ENCODE data around the gene FGGY. TPM values are rescaled to one million over a fixed set of nuclear protein-coding genes. Genes with fewer than 3 reads are reported as not detected.
A peak's percentile ranks its signal among the peaks of the same experiment; 100 is the strongest.
"Not testable (repeated sequence)": the region's sequence is repeated elsewhere in the genome, so short reads cannot be mapped to it uniquely, and the experiment has no call there.

Gene FGGY
- total and polyA plus RNA-seq, 7 experiments from 2014 or later, result 2.5 to 15.2 (median 11.2) TPM

- H3K27ac ChIP-seq (ENCODE audit: low read depth, low read length); H3K4me1 Mint-ChIP-seq; H3K9me3 ChIP-seq (ENCODE audit: control insufficient read depth in 2 of 3, low read length in 3 of 3); DNase-seq; H3K27me3 ChIP-seq (ENCODE audit: control insufficient read depth in 2 of 2, insufficient read depth in 2 of 2, low read length in 2 of 2); H3K4me3 ChIP-seq (ENCODE audit: low read length); H3K4me3 Mint-ChIP-seq; H3K4me1 ChIP-seq (ENCODE audit: control insufficient read depth in 2 of 2, insufficient read depth in 2 of 2, low read length in 2 of 2); H3K9me3 Mint-ChIP-seq; H3K27ac Mint-ChIP-seq; H3K36me3 Mint-ChIP-seq; POLR2A ChIA-PET; ATAC-seq; H3K27me3 Mint-ChIP-seq; intact Hi-C loops (cut with micrococcal nuclease); H3K36me3 ChIP-seq (ENCODE audit: control insufficient read depth in 2 of 3, insufficient read depth in 3 of 3, low read length in 3 of 3); CTCF ChIA-PET: not testable (repeated sequence)
These were observed 241.6 kb downstream of the FGGY start for GRCh38 chr1:59538476-59538875.

- ChIA-PET POLR2A (no interaction called here), CTCF (no interaction called here)
- intact Hi-C loops (cut with micrococcal nuclease), result no loop called here
- Mint-ChIP-seq H3K36me3 (no peaks in the 10 kb centered on the region), H3K4me3 (no peak overlapping the region), H3K27me3 (no peaks in the 10 kb centered on the region), H3K4me1 (peaks cover 0 to 11% (median 0%) of the 10 kb centered on the region in 7 donors), H3K27ac (no peak overlapping the region), H3K9me3 (peaks cover 0 to 1% (median 0%) of the 10 kb centered on the region in 11 donors)
- H3K27me3 ChIP-seq (ENCODE audit: control insufficient read depth in 2 of 2, insufficient read depth in 2 of 2, low read length in 2 of 2), result no peaks in the 10 kb centered on the region
- DNase-seq (no peak), ATAC-seq (no peak)
- no peaks in the 10 kb centered on the region for H3K36me3 ChIP-seq (ENCODE audit: control insufficient read depth in 2 of 3, insufficient read depth in 3 of 3, low read length in 3 of 3)
- peaks cover 0 to 9% of the 10 kb centered on the region in 2 donors for H3K4me1 ChIP-seq (ENCODE audit: control insufficient read depth in 2 of 2, insufficient read depth in 2 of 2, low read length in 2 of 2)
- no peaks in the 10 kb centered on the region for H3K9me3 ChIP-seq (ENCODE audit: control insufficient read depth in 2 of 3, low read length in 3 of 3)
- no peak overlapping the region for H3K27ac ChIP-seq (ENCODE audit: low read depth, low read length)
- no peak overlapping the region for H3K4me3 ChIP-seq (ENCODE audit: low read length)
These were observed 243.2 kb downstream of the FGGY start for GRCh38 chr1:59539961-59540681.

- Mint-ChIP-seq H3K27ac (no peak overlapping the region), H3K36me3 (no peaks in the 10 kb centered on the region), H3K9me3 (peaks cover 0 to 1% (median 0%) of the 10 kb centered on the region in 11 donors), H3K4me1 (peaks cover 0 to 11% (median 0%) of the 10 kb centered on the region in 7 donors), H3K4me3 (no peak overlapping the region), H3K27me3 (no peaks in the 10 kb centered on the region)
- ATAC-seq, result no peak
- POLR2A ChIA-PET, result no interaction called here
- H3K27me3 ChIP-seq (ENCODE audit: control insufficient read depth in 2 of 2, insufficient read depth in 2 of 2, low read length in 2 of 2), result no peaks in the 10 kb centered on the region
- no peaks in the 10 kb centered on the region for H3K36me3 ChIP-seq (ENCODE audit: control insufficient read depth in 2 of 3, insufficient read depth in 3 of 3, low read length in 3 of 3)
- no peak overlapping the region for H3K27ac ChIP-seq (ENCODE audit: low read depth, low read length)
- CTCF ChIA-PET, result no interaction called here
- H3K4me3 ChIP-seq (ENCODE audit: low read length), result no peak overlapping the region
- DNase-seq, result no peak
- peaks cover 0 to 9% of the 10 kb centered on the region in 2 donors for H3K4me1 ChIP-seq (ENCODE audit: control insufficient read depth in 2 of 2, insufficient read depth in 2 of 2, low read length in 2 of 2)
- intact Hi-C loops (cut with micrococcal nuclease), result no loop called here
- H3K9me3 ChIP-seq (ENCODE audit: control insufficient read depth in 2 of 3, low read length in 3 of 3), result no peaks in the 10 kb centered on the region
These were observed 244.3 kb downstream of the FGGY start for GRCh38 chr1:59541161-59541560.

DNA sequence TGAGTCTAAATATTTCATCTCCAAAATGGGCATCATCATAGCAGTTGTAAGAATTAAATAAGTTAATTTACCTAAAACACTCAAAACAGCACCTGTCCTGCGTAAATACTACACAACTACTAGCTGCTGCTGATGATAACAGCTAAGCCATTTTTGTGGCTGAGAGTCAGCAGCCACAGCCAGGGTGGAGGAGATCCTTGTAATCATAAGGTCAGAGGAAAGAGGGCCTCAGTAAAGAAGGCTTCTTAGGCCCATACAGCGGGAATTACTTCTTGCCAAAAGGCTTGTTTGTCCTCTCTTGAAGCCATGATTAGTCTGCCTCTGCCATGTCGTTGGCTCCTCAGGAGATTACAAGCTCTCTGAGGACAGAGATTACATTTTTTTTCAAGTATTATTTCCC lies 245.0 kb downstream of the FGGY start:
- H3K27ac ChIP-seq (ENCODE audit: low read depth, low read length), result no peak overlapping the region
- POLR2A ChIA-PET, result no interaction called here
- DNase-seq (no peak), ATAC-seq (no peak)
- Mint-ChIP-seq H3K9me3 (peaks cover 0 to 1% (median 0%) of the 10 kb centered on the region in 11 donors), H3K36me3 (no peaks in the 10 kb centered on the region), H3K4me1 (peaks cover 0 to 11% (median 0%) of the 10 kb centered on the region in 7 donors), H3K27ac (no peak overlapping the region), H3K4me3 (no peak overlapping the region), H3K27me3 (no peaks in the 10 kb centered on the region)
- no peaks in the 10 kb centered on the region for H3K36me3 ChIP-seq (ENCODE audit: control insufficient read depth in 2 of 3, insufficient read depth in 3 of 3, low read length in 3 of 3)
- CTCF ChIA-PET, result no interaction called here
- intact Hi-C loops (cut with micrococcal nuclease), result no loop called here
- H3K4me3 ChIP-seq (ENCODE audit: low read length), result no peak overlapping the region
- H3K9me3 ChIP-seq (ENCODE audit: control insufficient read depth in 2 of 3, low read length in 3 of 3), result no peaks in the 10 kb centered on the region
- peaks cover 0 to 9% of the 10 kb centered on the region in 2 donors for H3K4me1 ChIP-seq (ENCODE audit: control insufficient read depth in 2 of 2, insufficient read depth in 2 of 2, low read length in 2 of 2)
- no peaks in the 10 kb centered on the region for H3K27me3 ChIP-seq (ENCODE audit: control insufficient read depth in 2 of 2, insufficient read depth in 2 of 2, low read length in 2 of 2)

GRCh38 chr1:59543211-59543668 lies 246.3 kb downstream of the FGGY start:
- ATAC-seq, result no peak
- intact Hi-C loops (cut with micrococcal nuclease), result no loop called here
- H3K4me1 Mint-ChIP-seq, result peaks cover 0 to 11% (median 0%) of the 10 kb centered on the region in 7 donors
- CTCF ChIA-PET, result interaction anchor here (0.6 kb wide), 1 partner anchor 27 kb away, joined by 3 read pairs; no protein-coding TSS in a partner anchor
- Histone ChIP-seq H3K36me3 (ENCODE audit: control insufficient read depth in 2 of 3, insufficient read depth in 3 of 3, low read length in 3 of 3) (no peaks in the 10 kb centered on the region), H3K9me3 (ENCODE audit: control insufficient read depth in 2 of 3, low read length in 3 of 3) (no peaks in the 10 kb centered on the region), H3K4me1 (ENCODE audit: control insufficient read depth in 2 of 2, insufficient read depth in 2 of 2, low read length in 2 of 2) (peaks cover 0 to 9% of the 10 kb centered on the region in 2 donors), H3K27me3 (ENCODE audit: control insufficient read depth in 2 of 2, insufficient read depth in 2 of 2, low read length in 2 of 2) (no peaks in the 10 kb centered on the region), H3K27ac (ENCODE audit: low read depth, low read length) (no peak overlapping the region), H3K4me3 (ENCODE audit: low read length) (no peak overlapping the region)
- no peaks in the 10 kb centered on the region for H3K9me3 Mint-ChIP-seq
- no peak overlapping the region for H3K27ac Mint-ChIP-seq
- DNase-seq, result no peak
- no peaks in the 10 kb centered on the region for H3K27me3 Mint-ChIP-seq
- no peak overlapping the region for H3K4me3 Mint-ChIP-seq
- POLR2A ChIA-PET, result no interaction called here
- no peaks in the 10 kb centered on the region for H3K36me3 Mint-ChIP-seq

- H3K4me3 Mint-ChIP-seq, result no peak overlapping the region
These were observed 247.9 kb downstream of the FGGY start for GRCh38 chr1:59544615-59545293.

More at GRCh38 chr1:59544615-59545293, 247.9 kb downstream of the FGGY start:
- H3K36me3 Mint-ChIP-seq, result no peaks in the 10 kb centered on the region
- no peaks in the 10 kb centered on the region for H3K36me3 ChIP-seq (ENCODE audit: control insufficient read depth in 2 of 3, insufficient read depth in 3 of 3, low read length in 3 of 3)
- ChIA-PET POLR2A (no interaction called here), CTCF (no interaction called here)
- no peaks in the 10 kb centered on the region for H3K27me3 ChIP-seq (ENCODE audit: control insufficient read depth in 2 of 2, insufficient read depth in 2 of 2, low read length in 2 of 2)
- peaks cover 0 to 11% (median 0%) of the 10 kb centered on the region in 7 donors for H3K4me1 Mint-ChIP-seq
- H3K4me3 ChIP-seq (ENCODE audit: low read length), result no peak overlapping the region
- no peaks in the 10 kb centered on the region for H3K27me3 Mint-ChIP-seq
- peak overlapping the region in 1 of 9 donors; percentile 59 for H3K27ac Mint-ChIP-seq
- H3K9me3 ChIP-seq (ENCODE audit: control insufficient read depth in 2 of 3, low read length in 3 of 3), result no peaks in the 10 kb centered on the region
- ATAC-seq, result no peak
- peaks cover 0 to 9% of the 10 kb centered on the region in 2 donors for H3K4me1 ChIP-seq (ENCODE audit: control insufficient read depth in 2 of 2, insufficient read depth in 2 of 2, low read length in 2 of 2)
- H3K27ac ChIP-seq (ENCODE audit: low read depth, low read length), result no peak overlapping the region
- DNase-seq, result no peak
- intact Hi-C loops (cut with micrococcal nuclease), result no loop called here
- no peaks in the 10 kb centered on the region for H3K9me3 Mint-ChIP-seq
